ENCODE measurements around the gene HSPA1A.

GRCh38 chr6:31784098-31784925 is 31.0 kb upstream of the HSPA1A start:
- TF ChIP-seq CTCF (IDR thresholded peaks at IDR 0.05; ENCODE audit: low read depth, low read length) (no peak), POLR2A (IDR thresholded peaks at IDR 0.05; ENCODE audit: extremely low read depth, insufficient read length) (no peak), MYC (IDR thresholded peaks at IDR 0.05; ENCODE audit: low read depth, low read length) (no peak), MAX (IDR thresholded peaks at IDR 0.05; ENCODE audit: low read depth, low read length) (no peak)
